GM12878 (cell line): Measurements from ENCODE around the gene FBXL17.

ENCODE experiments used
- CTCF ChIP-seq, 3 experiments: IDR thresholded peaks in 2 of 3; conservative IDR thresholded peaks in 1 of 3; 2 replicates each; pipeline ENCODE4 v1.5.1; 2011; ENCODE audit warnings: low read depth in 3 of 3, low read length in 3 of 3, mild to moderate bottlenecking in 3 of 3, control low read depth in 2 of 3, moderate library complexity in 2 of 3, inconsistent platforms in 1 of 3, mixed read lengths in 1 of 3; ENCODE audit not compliant: control insufficient read depth in 2 of 3, insufficient read depth in 1 of 3; ENCODE audit errors: extremely low read depth in 1 of 3
- FOXM1 ChIP-seq: IDR thresholded peaks from 2 replicates; pipeline ENCODE4 v1.6.1; 2012; ENCODE audit warnings: low read depth, mild to moderate bottlenecking, inconsistent platforms, low read length, moderate library complexity
- NKRF ChIP-seq: fragments of 450-650 bp; conservative IDR thresholded peaks from 2 replicates; pipeline ENCODE4 v1.6.1; 2017; ENCODE audit warnings: mild to moderate bottlenecking, moderate library complexity
- POLR2AphosphoS5 ChIP-seq: IDR thresholded peaks from 2 replicates; pipeline ENCODE4 v1.6.1; 2011; ENCODE audit warnings: mild to moderate bottlenecking, low read length, inconsistent platforms
- TF ChIP-seq, protein P1 (sequence below): IDR thresholded peaks from 2 replicates; pipeline ENCODE4 v1.6.1; 2011; ENCODE audit warnings: low read depth, low read length, improper control_type of control experiment, borderline replicate concordance

- TF ChIP-seq FOXM1 (no peak), NKRF (no peak), CTCF (IDR thresholded peaks at IDR 0.05 in 2 of 3, conservative IDR thresholded peaks at IDR 0.05 in 1 of 3; ENCODE audit: control insufficient read depth in 2 of 3, extremely low read depth in 1 of 3, insufficient read depth in 1 of 3, low read depth in 3 of 3, low read length in 3 of 3) (no peak), POLR2AphosphoS5 (no peak)
- TF ChIP-seq, protein P1, sequence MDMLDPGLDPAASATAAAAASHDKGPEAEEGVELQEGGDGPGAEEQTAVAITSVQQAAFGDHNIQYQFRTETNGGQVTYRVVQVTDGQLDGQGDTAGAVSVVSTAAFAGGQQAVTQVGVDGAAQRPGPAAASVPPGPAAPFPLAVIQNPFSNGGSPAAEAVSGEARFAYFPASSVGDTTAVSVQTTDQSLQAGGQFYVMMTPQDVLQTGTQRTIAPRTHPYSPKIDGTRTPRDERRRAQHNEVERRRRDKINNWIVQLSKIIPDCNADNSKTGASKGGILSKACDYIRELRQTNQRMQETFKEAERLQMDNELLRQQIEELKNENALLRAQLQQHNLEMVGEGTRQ: no peak
Observed at GRCh38 chr5:107857785-107858184, 524.1 kb downstream of the FBXL17 start.
